HepG2 (cell line): ENCODE results near the gene SPTAN1. TPM values are rescaled to one million over a fixed set of nuclear protein-coding genes. Genes with fewer than 3 reads are reported as not detected.

ENCODE experiments used
- AHR ChIP-seq: IDR thresholded peaks from 2 replicates; pipeline ENCODE4 v1.6.1; 2018; ENCODE audit warnings: missing genetic modification reagents, missing compliant biosample characterization
- ATF5 ChIP-seq: sonication (generic); formaldehyde crosslinking; IDR thresholded peaks from 2 replicates; pipeline ENCODE4 v1.4.0; 2020; ENCODE audit warnings: mild to moderate bottlenecking, low read depth, missing genetic modification reagents
- BCL6 ChIP-seq: IDR thresholded peaks from 2 replicates; pipeline ENCODE4 v1.6.1; 2016; ENCODE audit warnings: missing genetic modification reagents, missing compliant biosample characterization
- HOXA5 ChIP-seq: sonication (generic); formaldehyde crosslinking; IDR thresholded peaks from 2 replicates; pipeline ENCODE4 v1.4.0; 2020; ENCODE audit warnings: missing genetic modification reagents
- JUND ChIP-seq: sonication (generic); formaldehyde crosslinking; IDR thresholded peaks from 2 replicates; pipeline ENCODE4 v1.8.0; 2022; ENCODE audit warnings: mild to moderate bottlenecking, missing genetic modification reagents
- KDM2A ChIP-seq: sonication (generic); formaldehyde crosslinking; IDR thresholded peaks from 2 replicates; pipeline ENCODE4 v1.4.0; 2020; ENCODE audit warnings: low read depth, missing genetic modification reagents, borderline replicate concordance
- MXD4 ChIP-seq: IDR thresholded peaks from 2 replicates; pipeline ENCODE4 v1.6.1; 2016; ENCODE audit warnings: mild to moderate bottlenecking, missing biosample characterization, missing genetic modification reagents
- NR2F1 ChIP-seq, 2 experiments: fragments of 450-650 bp in 1 of 2; formaldehyde crosslinking in 1 of 2; IDR thresholded peaks; 2 replicates each; pipeline versions ENCODE4 v1.5.0 to v1.6.1; 2016 to 2020; ENCODE audit warnings: mild to moderate bottlenecking in 1 of 2, missing compliant biosample characterization in 1 of 2, missing genetic modification reagents in 1 of 2, moderate library complexity in 1 of 2
- RERE ChIP-seq: IDR thresholded peaks from 2 replicates; pipeline ENCODE4 v1.6.1; 2016; ENCODE audit warnings: low read depth, missing genetic modification reagents, missing compliant biosample characterization
- SNAPC4 ChIP-seq: sonication (generic); formaldehyde crosslinking; IDR thresholded peaks from 2 replicates; pipeline ENCODE4 v1.4.0; 2020; ENCODE audit warnings: mild to moderate bottlenecking, missing genetic modification reagents
- THAP8 ChIP-seq: sonication (generic); formaldehyde crosslinking; IDR thresholded peaks from 2 replicates; pipeline ENCODE4 v1.5.1; 2020; ENCODE audit warnings: missing genetic modification reagents, mild to moderate bottlenecking, borderline replicate concordance
- ZNF879 ChIP-seq: sonication (generic); formaldehyde crosslinking; IDR thresholded peaks from 2 replicates; pipeline ENCODE4 v1.8.1; 2023; ENCODE audit warnings: missing genetic modification reagents
- polyA plus RNA-seq, 8 experiments: library from polyadenylated mRNA; depleted of rRNA in 3 of 8; stranded (reverse) in 7 of 8; unstranded in 1 of 8; fragments of >200 nt; fragmentation: Illumina TruSeq in 4 of 8; extraction: Trizol in 4 of 8; gene quantifications; 2 replicates each; pipeline versions ENCODE4 v1.2.1 to v1.2.3, GENCODE V29; 2011 to 2016; ENCODE audit warnings: low read depth in 4 of 8, missing spikeins in 1 of 8, mixed read lengths in 1 of 8; ENCODE audit not compliant: insufficient read depth in 1 of 8
- total RNA-seq, 5 experiments: library from RNA; depleted of rRNA; stranded (reverse); fragments of >200 nt; fragmentation: Illumina TruSeq; extraction: Trizol; gene quantifications; 2 replicates each; pipeline ENCODE4 v1.2.3, GENCODE V29; 2016; ENCODE audit warnings: low read depth in 1 of 5

SPTAN1 gene
- total and polyA plus RNA-seq, 2 of the 13 experiments (the other 11 are each of a cell fraction or from before 2014, with no cell fraction given) = 106 to 111 TPM

- peak; percentile 38; the same call in 1 of the 2 replicates for TF ChIP-seq RERE (CRISPR knock-in tag)
- TF ChIP-seq SNAPC4 (CRISPR knock-in tag) = 0 out of 2 replicates have a peak, but pooled peaks have one; percentile 51
- no peak for TF ChIP-seq THAP8 (CRISPR knock-in tag)
- TF ChIP-seq HOXA5 (CRISPR knock-in tag) = 0 out of 2 replicates have a peak, but pooled peaks have one; percentile 26
- peak; percentile 98 for TF ChIP-seq JUND (CRISPR knock-in tag)
- TF ChIP-seq KDM2A (CRISPR knock-in tag) = peak; percentile 53; the same call in 1 of the 2 replicates
- TF ChIP-seq MXD4 (CRISPR knock-in tag) = peak; percentile 52
- TF ChIP-seq NR2F1 (CRISPR knock-in tag; IDR thresholded peaks at IDR 0.05) = peak in 1 of 2 experiments; percentile 17; a peak in 1 of 4 replicates
- peak; percentile 76; the same call in 1 of the 2 replicates for TF ChIP-seq AHR (CRISPR knock-in tag)
- TF ChIP-seq ZNF879 = 0 out of 2 replicates have a peak, but pooled peaks have one; percentile 44
- TF ChIP-seq BCL6 (CRISPR knock-in tag) = peak; percentile 15; the same call in 1 of the 2 replicates
- no peak for TF ChIP-seq ATF5 (CRISPR knock-in tag)
Observed at GRCh38 chr9:128635266-128636023, 83.1 kb downstream of the SPTAN1 start (continued).
